Vagina (tissue), 2 donors: ENCODE results near the gene MAP4K4.

Experiments
- POLR2AphosphoS5 ChIP-seq, 2 donors: sonication (generic); formaldehyde crosslinking; IDR thresholded peaks; one replicate each; pipeline ENCODE4 v1.9.0; 2017; ENCODE audit warnings: antibody characterized with exemption in 2 of 2, mild to moderate bottlenecking in 2 of 2, low read depth in 1 of 2; ENCODE audit not compliant: insufficient read depth in 1 of 2
- TF ChIP-seq, protein P1 (sequence below), 3 experiments: fragments of 450-650 bp in 2 of 3; fragments of 200-600 bp in 1 of 3; sonication (generic) in 1 of 3; IDR thresholded peaks; one replicate each; pipeline ENCODE4 v1.5.1; 2017 to 2019; ENCODE audit warnings: antibody characterized with exemption in 3 of 3, mild to moderate bottlenecking in 2 of 3, moderate library complexity in 2 of 3

DNA sequence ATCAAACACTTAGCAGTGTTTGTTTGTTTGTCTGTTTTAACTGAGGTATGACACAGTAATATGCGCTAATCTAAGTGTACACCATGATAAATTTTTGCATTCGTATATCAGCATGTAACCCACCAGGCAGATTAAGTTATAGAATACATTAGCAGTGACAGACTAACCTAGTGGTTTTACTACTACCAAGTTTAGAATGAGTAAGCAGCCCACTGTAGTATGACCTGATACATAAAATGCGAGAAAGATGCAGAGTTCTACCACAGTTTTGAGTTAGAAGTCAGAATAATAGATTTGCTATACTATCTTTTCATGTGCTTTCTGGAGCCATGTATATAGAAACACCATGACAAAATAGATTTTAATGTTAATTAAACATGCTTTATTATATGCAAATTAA lies 19.1 kb upstream of the MAP4K4 start:
- TF ChIP-seq, protein P1, sequence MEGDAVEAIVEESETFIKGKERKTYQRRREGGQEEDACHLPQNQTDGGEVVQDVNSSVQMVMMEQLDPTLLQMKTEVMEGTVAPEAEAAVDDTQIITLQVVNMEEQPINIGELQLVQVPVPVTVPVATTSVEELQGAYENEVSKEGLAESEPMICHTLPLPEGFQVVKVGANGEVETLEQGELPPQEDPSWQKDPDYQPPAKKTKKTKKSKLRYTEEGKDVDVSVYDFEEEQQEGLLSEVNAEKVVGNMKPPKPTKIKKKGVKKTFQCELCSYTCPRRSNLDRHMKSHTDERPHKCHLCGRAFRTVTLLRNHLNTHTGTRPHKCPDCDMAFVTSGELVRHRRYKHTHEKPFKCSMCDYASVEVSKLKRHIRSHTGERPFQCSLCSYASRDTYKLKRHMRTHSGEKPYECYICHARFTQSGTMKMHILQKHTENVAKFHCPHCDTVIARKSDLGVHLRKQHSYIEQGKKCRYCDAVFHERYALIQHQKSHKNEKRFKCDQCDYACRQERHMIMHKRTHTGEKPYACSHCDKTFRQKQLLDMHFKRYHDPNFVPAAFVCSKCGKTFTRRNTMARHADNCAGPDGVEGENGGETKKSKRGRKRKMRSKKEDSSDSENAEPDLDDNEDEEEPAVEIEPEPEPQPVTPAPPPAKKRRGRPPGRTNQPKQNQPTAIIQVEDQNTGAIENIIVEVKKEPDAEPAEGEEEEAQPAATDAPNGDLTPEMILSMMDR (IDR thresholded peaks at IDR 0.05) = no peak
- TF ChIP-seq POLR2AphosphoS5 (IDR thresholded peaks at IDR 0.05; ENCODE audit: insufficient read depth in 1 of 2, low read depth in 1 of 2) = no peak
